Epithelial cell of prostate (primary cell): ENCODE measurements around the gene FAM227B.

Experiments
- DNase-seq: peaks from one replicate; pipeline ENCODE4 v3.0.0-alpha.2; 2011; ENCODE audit warnings: low read depth, low spot score
- H3K27ac ChIP-seq: fragments of 450-650 bp; 2 replicates; pipeline ENCODE4 v1.5.1; 2017; ENCODE audit warnings: mild to moderate bottlenecking

Gene FAM227B

DNA sequence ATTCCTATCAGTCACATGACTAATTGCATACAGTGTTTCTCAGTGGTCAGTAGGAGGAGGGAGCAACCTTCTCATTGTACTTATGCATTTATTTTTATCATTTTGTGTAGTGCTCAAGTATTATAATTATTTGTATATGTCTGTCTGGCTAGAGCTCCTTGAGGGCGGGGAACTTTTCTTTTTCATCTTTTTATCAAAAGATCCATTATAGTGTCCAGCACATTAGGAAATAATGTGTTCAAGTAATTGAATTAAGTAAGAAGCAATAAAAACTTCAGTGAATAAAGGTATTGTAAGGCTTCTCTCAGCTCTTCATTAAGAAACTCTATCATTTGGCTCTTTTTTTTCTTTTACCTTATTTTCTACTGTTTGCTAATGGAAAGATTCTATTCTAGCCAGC is 178.8 kb downstream of the FAM227B start:
- H3K27ac ChIP-seq: no peak overlapping the region
- no peak for DNase-seq

DNA sequence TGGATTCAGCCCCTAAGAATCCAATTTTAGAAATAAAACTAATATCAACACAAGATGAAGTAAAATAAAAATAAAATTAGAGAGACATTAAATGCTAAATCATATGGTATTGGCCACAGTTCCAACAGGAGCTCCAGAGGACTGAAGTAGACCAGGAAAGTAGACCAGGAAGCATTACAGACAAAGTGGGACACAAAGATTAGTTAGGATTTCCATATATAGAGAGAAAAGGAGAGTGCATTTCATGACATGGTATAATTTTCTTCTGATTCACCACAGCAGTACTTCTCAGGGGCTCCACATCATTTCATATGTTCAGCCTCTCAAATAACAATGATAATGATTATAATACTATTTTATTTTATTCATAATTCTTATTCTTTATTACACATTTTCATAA is 179.3 kb downstream of the FAM227B start:
- no peak for DNase-seq
- H3K27ac ChIP-seq: no peak overlapping the region

DNA sequence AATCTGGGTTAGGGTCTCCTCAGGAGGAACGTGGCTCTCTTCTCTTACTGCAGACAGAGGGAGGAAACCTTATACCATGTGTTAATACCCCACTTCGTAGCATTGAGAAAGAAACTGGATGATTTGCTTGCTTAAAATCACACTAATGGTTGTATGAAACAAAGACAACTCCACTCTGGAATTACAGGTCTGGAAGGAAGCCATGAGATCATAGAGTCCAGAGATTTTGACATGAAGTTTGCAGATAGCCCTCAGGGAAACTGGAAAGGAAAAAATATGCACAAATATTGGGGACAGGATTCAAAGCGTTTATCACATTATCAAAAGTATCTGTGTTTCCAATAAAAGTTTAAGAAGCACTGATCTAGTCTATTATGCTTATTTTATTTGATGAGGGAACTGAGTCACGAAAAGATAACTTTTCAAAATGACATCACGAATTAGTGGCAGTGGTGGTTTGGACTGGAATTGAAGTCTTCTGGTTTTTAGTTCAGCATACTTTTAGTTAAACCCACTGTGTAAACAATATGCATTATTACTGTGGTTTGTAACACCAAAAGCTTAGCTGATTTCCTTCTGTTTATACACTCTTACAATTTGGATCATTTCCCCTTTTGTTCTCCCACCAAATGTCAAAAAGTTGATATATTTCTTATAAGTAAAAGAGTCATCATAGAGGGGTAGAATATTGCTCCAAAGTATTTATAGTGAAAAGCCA is 180.8 kb downstream of the FAM227B start:
- no peak for DNase-seq
- H3K27ac ChIP-seq: no peak overlapping the region

DNA sequence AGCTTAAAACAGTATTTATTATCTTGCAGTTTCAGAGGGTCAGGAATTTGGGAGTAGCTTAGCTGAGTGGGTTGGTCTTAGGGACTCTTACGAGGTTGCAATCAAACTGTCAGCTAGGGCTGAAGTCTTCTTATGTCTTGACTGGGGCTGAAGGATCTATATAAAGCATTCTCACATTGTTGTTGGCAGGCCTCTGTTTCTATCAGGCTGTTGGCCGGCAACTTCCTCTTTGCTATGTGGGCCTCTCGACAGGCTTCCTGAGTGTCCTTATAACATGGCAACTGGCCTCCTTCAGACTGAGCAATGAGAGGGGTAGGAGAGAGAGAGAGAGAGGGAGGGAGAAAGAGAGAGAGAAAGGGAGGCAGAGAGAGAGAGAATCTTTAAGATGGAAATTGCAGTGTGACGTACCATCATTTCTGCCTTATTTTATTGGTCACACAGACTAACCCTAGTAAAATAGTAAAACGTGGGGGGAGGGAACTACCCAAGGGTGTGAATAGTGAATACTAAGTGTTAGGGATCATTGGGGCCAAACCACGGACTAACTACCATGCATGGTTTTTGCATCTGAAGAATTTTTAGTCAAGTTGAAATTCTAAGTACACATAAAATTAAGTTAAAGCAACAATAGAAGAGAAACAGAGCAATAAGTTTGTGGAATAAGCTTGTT is 181.5 kb downstream of the FAM227B start:
- no peak overlapping the region for H3K27ac ChIP-seq
- no peak for DNase-seq

DNA sequence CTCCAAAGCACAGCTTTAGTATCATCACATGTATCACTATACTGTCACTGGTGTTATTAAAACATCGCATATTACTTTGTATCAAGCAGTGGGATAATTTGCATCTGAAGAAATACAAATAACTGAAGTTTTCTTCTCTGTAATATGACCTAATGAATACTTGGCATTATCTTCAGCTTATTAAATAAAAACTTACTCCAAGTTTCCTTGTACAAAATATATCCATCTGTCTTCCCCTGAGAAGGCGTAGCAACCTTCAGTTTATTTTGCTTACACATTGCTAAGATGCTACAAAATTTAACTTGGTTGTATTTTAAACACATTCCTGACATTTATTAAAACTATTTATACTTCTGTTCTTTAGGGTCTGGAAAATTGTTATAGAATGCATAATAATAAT is 183.9 kb downstream of the FAM227B start:
- no peak overlapping the region for H3K27ac ChIP-seq
- DNase-seq: no peak

DNA sequence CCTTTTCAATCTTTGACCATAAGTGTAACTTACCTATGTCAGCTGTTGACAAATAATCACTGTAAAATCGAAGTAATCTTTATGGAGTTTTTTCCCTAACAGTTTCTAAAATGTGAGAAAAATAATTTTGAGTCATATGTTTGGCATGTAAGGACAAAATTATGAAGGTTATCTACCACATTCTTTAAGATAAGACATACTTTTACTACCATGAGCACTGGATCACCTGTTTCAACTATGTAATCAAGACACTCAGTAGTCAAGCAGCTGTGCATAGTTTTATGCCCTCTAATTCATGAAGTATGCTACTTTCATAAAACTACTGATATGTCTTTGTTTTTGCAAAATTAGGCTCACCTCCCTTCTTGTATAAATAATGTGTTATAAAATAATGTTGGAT is 185.4 kb downstream of the FAM227B start:
- no peak overlapping the region for H3K27ac ChIP-seq
- DNase-seq: no peak

DNA sequence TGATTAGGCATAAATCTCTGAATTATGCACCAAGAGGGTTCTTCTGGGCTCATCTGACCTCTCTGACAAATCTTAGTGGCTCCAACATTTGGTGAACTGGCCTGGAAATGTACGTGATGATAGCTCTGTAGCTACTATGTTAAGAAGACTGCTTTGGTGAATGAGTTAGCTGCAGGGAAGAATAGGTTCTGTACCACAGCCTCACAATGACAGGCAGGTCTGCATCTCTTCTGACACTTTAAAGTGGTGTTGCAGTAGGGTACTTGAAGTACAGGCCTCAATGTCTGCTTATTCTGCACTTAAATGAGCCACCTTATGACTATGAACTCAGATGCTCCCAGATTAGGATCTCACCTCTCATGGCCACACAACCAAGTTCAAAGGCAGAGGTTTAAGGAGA is 190.6 kb downstream of the FAM227B start:
- no peak for DNase-seq
- H3K27ac ChIP-seq: no peak overlapping the region

DNA sequence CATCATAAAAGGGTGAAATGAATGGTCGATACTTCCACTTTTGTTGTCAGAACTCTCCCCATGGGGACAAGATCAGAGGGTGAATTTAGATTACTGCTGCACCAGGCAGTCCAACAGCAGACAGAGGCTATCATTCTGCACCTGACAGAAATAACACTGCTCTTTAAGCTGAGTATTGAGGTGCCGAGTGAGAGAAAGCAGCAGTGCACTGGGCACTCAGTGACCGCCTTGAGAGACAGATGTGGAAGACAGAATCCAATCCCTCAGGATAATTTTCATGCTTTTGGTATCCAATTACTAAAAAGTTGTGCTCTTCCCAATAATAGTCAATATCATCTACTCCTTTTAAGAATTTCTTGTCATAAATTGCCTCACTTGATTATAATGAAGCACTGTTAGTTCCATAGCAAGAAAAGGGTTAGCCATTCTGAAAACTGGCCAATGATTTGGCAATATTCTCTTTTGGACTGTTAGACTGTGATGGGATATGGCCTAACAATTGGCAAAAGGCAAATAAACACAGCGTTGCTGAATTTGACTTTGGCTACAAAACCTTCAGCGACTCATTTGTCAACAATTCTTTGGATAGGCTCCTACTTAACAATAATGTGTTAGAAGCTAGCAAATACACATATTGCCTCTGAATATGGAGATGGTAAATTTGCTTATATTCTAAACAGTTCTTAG is 192.1 kb downstream of the FAM227B start:
- no peak for DNase-seq
- no peak overlapping the region for H3K27ac ChIP-seq

DNA sequence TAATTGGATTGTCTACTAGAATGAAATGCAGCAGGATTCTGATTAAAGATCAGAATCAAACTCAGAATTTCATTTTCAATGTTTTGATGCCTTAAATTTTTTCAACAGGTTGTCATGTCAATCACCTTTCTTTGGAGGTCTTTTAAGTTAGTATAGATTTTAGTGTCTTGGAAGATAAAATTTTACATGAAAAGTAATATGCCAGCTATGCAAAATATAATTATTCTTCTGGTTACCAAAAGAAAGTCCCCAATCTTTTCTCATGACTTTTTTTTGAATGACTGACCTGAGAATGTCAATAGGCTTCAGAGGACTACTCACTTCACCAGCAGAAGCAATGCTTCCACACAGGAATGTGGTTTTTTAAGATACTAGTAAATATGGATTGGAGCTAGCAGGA is 193.2 kb downstream of the FAM227B start:
- no peak for DNase-seq
- no peak overlapping the region for H3K27ac ChIP-seq

DNA sequence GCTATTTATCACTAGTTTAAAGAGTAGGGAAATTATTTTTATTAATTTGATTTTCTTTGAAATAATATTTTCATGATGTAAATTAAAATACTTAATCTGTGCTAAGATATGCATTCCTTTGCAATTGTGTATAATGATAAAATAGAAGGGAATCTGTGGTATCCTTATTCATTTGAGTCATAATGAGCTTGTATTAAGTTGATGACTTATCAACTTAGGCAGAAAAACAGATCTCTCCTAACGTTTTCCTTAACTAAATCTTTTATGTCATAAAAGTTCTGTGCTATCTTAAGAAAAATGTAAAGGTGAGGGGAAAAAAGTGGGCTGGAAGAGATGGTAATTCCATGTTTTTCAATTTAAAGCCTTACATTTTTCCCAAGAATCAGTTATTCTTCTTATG is 195.7 kb downstream of the FAM227B start:
- no peak overlapping the region for H3K27ac ChIP-seq
- no peak for DNase-seq

DNA sequence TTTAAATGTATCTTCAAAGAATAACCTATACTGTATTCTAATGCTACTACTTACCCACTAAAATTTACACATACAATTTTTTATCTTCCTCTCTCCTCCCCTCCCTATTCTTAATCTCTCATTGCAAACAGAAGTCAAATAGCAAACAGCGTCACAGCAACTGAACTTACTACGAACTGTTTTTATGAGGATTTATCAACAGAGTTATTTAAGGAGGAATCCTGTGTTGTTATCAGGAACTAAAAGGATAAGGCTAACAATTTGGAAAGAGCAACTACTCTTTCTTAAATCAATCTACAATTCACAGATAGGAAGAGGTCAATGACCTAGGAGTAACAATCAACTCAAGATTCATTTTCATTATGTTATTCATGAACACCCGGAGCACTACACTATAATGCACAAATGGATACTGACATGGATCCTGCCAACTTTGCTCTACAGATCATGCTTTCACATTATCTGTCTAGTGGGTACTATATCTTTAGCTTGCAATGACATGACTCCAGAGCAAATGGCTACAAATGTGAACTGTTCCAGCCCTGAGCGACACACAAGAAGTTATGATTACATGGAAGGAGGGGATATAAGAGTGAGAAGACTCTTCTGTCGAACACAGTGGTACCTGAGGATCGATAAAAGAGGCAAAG is 196.6 kb downstream of the FAM227B start:
- no peak for DNase-seq
- no peak overlapping the region for H3K27ac ChIP-seq

DNA sequence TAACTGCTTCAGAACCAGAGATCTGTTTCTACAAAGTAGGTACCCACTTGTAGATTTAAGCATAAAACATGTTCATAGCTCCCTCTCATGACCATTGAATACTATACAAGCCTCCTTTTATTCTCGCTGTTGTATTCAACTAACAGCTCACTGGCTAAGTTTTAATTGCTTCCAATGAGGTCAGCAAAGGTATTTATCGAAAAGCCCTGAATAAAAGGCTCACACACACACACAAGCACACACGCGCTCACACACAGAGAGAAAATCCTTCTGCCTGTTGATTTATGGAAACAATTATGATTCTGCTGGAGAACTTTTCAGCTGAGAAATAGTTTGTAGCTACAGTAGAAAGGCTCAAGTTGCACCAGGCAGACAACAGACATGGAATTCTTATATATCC is 197.6 kb downstream of the FAM227B start, which contains the start of gene FGF7:
Gene FGF7, plus strand, starts transcription at position 222 of the 400 bp plus-strand sequence. CDS start 1,056 bp downstream, outside the sequence.
- no peak within 1 kb of the TSS for H3K27ac ChIP-seq
- DNase-seq: no peak

DNA sequence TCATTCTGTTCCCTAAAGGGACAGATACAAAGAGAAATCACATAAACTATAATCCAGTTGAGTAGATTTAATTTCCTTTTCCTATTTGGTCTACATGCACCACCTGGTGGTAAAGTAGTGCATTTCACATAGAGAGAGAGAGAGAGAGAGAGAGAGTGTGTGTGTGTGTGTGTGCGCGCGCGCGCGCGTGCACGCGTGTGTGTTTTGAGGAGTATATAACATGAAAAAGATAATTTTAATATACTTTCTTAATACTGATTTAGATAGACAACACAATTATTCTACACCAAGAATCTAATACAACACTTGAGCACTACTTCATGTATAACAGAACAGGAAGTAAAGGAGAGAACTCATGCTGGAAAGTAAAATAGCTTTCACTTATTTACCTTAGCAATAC is 198.6 kb downstream of the FAM227B start:
- DNase-seq: no peak
- H3K27ac ChIP-seq: no peak overlapping the region

DNA sequence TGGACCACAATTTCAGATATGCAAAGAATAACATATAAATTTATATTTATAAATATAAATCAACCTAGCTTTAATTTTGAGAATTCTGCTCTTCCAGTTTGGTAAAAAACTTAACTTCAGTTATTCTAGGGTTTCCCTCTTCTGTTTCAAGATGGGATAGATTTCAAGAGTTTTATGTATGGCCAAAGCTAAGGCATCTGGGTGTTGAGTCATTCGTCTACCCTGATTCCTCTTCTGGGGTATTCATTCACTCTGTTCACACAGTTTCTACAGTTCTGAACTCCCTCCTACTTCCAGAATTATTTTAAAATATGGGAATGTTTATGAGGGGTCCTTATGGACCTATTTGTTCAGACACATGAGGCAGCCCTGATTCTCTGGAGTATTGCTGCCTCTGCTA is 201.8 kb downstream of the FAM227B start:
- no peak for DNase-seq
- no peak overlapping the region for H3K27ac ChIP-seq

DNA sequence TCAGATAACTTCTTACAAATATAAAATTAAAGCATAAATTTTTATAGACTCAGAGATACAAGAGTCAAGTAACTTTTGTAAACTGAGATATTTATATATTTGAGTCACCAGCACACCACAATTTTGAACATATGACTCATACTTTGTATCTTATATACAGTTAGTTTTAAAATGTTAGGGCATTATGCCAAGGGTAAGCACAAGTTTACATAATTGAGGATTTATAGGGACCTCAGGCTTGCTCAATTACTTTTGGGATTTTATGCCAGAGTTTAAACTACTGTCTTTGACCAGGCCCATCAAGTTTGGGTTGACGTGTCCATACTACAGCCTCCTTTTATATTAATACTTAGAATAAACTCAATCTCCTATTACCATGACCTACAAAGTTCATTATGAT is 205.0 kb downstream of the FAM227B start:
- no peak overlapping the region for H3K27ac ChIP-seq
- peak; percentile 24 for DNase-seq

DNA sequence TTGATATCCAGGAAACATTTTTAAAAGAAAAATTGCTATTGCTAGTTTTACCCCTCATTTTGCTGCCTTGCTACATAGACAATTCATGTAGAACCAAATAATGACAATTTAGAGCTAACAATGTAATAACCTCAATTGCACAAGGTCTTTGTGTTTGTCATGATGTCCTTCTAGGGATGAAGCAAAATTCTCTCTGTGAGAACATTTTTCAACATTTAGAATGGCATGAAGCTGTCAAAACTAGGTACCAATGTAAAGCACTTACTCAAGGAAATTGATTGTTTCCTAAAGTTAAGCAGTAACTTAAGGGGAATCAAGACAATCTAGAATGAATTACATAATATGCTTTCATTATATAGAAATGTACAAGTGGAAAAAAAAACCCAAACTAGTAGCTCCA is 205.5 kb downstream of the FAM227B start:
- H3K27ac ChIP-seq: no peak overlapping the region
- no peak for DNase-seq

DNA sequence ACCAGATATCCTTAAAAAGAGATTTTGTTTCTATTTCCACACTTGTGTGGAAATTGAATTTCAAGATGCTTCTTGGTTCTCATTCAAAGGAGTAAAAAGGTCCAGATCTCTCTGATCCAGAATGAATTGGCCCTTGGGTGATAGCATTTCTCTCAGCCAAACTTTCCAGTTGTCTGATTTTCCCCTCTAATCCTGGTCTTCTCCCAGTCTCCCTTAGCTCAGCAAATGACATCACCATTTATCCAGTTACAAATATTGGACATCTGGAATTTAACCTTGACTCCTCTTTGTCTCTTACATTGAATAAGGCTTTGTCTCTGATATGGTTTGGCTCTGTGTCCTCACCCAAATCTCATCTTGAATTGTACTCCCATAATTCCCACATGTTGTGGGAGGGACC is 207.8 kb downstream of the FAM227B start:
- no peak for DNase-seq
- no peak overlapping the region for H3K27ac ChIP-seq

DNA sequence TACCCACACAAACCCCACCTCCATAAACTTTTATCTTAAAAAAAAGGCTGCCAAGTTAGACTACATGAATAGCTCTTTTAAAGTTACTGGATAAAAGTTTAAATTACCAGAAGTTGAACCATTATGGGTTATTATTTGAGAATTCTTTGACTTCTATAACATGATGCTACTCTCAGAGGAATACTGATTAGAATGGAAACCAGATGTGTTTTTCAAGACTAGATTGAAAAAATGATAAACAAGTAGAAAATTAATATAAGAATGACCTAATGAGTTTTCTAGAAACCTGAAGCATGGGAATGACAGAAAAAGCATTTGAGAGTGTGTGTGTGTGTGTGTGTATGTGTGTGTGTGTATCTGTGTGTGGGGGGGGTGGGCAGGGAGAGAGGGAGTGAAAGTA is 210.0 kb downstream of the FAM227B start:
- H3K27ac ChIP-seq: no peak overlapping the region
- DNase-seq: no peak

DNA sequence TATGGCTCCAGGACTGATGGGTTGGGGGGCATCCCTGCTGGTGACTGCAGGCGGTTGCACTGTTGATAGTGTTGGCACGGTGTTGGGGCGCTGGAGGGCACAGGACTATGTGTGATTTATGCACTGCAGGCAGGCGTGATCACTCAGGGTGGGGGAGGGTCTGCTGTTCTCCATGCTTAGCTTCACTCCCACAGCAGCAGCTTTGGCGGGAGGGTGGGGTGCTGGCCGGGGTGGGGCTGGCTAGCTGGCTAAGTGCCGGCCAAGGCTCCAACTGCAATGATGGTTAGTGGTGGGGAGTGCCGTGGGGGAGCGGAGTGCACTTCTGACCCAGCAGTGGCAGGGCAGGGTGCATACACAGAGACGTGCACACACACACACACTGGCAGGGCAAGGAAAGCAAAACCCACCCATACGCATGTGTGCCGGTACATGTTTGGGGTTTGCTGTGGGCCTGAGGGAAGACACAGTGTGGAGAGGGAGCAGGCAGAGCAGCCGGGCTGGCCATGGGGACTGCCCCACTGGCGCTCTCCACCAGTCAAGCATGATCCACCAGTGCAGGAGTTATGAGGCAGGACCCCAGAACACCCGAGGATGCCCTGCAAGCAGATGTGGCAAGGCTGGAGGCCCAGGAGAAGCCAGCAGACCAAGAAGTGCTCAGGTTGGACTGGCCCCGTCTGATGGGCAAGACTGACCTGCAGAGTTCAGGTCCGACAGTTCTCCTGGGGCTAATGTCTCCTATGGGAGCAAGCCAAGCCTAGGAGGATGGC is 214.1 kb downstream of the FAM227B start:
- no peak for DNase-seq
- H3K27ac ChIP-seq: no peak overlapping the region
